Measurements from ENCODE around the gene PDRG1.
A peak's percentile ranks its signal among the peaks of the same experiment; 100 is the strongest.
"Not testable (repeated sequence)": the region's sequence is repeated elsewhere in the genome, so short reads cannot be mapped to it uniquely, and the experiment has no call there.

PDRG1 gene

DNA sequence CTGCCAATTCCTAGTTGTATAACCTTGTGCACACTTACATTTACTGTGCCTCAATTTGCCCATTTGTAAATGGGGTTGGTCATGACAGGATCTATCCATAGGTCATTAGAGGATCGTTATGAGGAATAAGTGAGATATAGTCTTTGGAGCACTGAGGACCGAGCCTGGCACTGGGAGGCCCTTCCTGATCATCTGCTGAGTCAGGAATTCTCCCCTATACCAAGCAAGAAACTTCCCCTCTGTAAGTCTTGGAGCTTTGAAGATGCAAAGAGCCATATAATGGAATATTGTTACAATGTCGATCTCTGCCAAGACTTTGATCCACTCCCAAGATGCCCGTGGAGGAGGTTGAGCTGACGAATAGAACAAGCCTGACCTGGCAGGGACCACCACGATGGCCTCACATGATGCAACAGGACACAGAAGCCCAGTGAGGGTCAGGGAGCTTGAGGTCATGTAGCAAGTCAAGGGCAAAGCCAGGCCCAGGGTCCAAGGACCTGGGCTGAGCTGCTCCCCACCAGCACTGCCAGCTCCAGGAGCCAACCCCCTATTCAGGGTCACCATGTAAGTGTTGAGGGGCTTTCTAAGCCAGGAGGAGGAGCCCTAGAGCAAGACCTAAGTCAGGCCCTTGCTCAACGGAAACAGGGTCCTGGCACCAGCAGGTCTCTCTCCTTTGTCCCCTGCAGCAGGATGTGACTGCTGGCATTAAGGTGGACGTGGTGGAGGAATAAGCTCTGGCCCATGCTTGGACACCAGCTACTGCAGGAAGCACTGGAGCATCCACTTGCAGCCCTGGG is 16.7 kb downstream of the PDRG1 start:
- POLR2A ChIA-PET (ENCODE audit: low non-redundant PET): no interaction called here
- TF ChIP-seq, protein P1, sequence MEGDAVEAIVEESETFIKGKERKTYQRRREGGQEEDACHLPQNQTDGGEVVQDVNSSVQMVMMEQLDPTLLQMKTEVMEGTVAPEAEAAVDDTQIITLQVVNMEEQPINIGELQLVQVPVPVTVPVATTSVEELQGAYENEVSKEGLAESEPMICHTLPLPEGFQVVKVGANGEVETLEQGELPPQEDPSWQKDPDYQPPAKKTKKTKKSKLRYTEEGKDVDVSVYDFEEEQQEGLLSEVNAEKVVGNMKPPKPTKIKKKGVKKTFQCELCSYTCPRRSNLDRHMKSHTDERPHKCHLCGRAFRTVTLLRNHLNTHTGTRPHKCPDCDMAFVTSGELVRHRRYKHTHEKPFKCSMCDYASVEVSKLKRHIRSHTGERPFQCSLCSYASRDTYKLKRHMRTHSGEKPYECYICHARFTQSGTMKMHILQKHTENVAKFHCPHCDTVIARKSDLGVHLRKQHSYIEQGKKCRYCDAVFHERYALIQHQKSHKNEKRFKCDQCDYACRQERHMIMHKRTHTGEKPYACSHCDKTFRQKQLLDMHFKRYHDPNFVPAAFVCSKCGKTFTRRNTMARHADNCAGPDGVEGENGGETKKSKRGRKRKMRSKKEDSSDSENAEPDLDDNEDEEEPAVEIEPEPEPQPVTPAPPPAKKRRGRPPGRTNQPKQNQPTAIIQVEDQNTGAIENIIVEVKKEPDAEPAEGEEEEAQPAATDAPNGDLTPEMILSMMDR (conservative IDR thresholded peaks at IDR 0.05; ENCODE audit: low read depth): no peak
- DNase-seq (ENCODE audit: low spot score): no peak
- CTCF ChIA-PET: interaction anchor here (0.5 to 1.6 kb wide), 2 partner anchors 82 to 301 kb away, joined by 3 to 5 read pairs; no protein-coding TSS in a partner anchor
- H3K27ac ChIP-seq: no peak overlapping the region

DNA sequence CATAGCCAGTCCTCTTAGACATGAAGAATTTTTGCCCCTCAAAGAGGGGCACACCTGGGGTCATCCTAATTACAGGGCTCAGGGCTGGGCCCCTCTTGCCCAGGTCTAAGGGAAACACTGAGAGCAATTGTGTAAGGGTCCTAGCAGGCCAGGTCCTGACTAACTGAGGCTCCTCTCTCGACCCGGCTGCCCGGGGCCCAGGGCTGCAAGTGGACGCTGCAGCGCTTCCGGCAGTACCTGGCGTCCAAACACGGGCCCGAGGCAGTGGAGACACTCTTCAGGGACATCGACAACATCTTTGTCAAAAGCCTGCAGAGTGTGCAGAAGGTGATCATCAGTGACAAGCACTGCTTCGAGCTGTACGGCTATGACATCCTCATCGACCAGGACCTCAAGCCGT is 17.4 kb downstream of the PDRG1 start:
- no peak overlapping the region for H3K27ac ChIP-seq
- POLR2A ChIA-PET (ENCODE audit: low non-redundant PET): no interaction called here
- CTCF ChIA-PET: interaction anchor here (1.8 kb wide), 1 partner anchor 82 kb away, joined by 7 read pairs; no protein-coding TSS in a partner anchor
- DNase-seq (ENCODE audit: low spot score): no peak
- TF ChIP-seq, protein P1 (conservative IDR thresholded peaks at IDR 0.05; ENCODE audit: low read depth): no peak

DNA sequence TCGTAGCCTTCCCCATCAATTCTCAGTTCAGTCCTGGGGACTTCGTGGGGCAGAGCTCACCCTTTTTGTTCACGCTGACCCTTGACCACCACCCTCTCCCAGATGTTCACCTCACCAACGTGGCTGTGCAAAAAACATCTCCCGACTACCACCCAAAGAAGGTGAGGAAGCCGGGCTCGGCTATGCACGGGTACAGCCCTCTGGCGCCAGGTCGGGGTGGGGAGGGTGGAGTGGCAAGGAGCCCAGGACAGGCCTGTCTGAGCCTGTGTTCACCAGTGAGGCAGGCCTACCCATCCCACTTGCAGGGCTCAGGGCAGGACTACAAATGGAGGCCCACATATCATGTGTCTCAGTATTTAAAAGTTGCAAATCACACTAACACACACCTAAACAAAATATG is 18.1 kb downstream of the PDRG1 start:
- POLR2A ChIA-PET (ENCODE audit: low non-redundant PET): no interaction called here
- no peak overlapping the region for H3K27ac ChIP-seq
- CTCF ChIA-PET: interaction anchor here (0.6 to 1.8 kb wide), 5 partner anchors 10 to 115 kb away, joined by 3 to 7 read pairs (median 4); no protein-coding TSS in a partner anchor
- peak; percentile 41 for DNase-seq (ENCODE audit: low spot score)
- TF ChIP-seq, protein P1 (conservative IDR thresholded peaks at IDR 0.05; ENCODE audit: low read depth): no peak

DNA sequence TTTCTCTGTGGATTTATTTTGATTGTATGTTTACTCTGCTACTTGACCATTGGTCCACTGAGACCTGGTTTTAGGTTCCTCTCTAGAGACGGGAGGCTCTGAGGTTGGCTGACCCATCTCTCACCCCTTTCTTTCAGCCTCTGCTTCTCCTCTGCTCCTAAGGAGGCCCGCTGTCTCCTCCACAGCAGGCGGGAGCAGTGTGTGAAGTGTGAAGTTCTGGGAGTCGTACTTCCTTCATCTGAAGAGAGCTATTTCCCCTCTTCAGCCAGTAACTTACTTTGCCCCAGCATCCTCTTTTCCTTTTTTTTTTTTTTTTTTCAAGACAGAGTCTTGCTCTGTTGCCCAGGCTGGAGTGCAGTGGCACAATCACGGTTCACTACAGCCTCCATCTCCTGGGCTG is 21.1 kb downstream of the PDRG1 start:
- ChIA-PET CTCF (interaction anchor here (0.6 kb wide), 1 partner anchor 108 kb away, joined by 3 read pairs; no protein-coding TSS in a partner anchor), POLR2A (ENCODE audit: low non-redundant PET) (no interaction called here)
- no peak for DNase-seq (ENCODE audit: low spot score)
- TF ChIP-seq, protein P1 (conservative IDR thresholded peaks at IDR 0.05; ENCODE audit: low read depth): no peak
- no peak overlapping the region for H3K27ac ChIP-seq

DNA sequence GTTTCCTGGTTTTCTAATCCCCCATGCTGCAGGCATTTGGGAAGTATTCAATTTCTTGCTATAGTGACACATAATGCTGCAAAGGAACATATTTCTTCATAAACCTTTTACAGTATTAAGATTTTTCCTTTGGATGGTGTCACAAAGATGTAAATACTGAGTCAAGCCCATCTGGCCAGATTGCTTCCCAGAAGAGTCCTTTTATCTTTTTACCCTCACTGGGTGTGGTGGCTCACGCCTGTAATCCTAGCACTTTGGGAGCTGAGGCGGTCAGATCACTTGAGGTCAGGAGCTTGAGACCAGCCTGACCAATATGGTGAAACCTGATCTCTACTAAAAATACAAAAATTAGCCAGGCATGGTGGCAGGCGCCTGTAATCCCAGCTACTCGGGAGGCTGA is 22.2 kb downstream of the PDRG1 start:
- CTCF ChIA-PET; H3K27ac ChIP-seq; POLR2A ChIA-PET (ENCODE audit: low non-redundant PET); DNase-seq (ENCODE audit: low spot score): not testable (repeated sequence)

DNA sequence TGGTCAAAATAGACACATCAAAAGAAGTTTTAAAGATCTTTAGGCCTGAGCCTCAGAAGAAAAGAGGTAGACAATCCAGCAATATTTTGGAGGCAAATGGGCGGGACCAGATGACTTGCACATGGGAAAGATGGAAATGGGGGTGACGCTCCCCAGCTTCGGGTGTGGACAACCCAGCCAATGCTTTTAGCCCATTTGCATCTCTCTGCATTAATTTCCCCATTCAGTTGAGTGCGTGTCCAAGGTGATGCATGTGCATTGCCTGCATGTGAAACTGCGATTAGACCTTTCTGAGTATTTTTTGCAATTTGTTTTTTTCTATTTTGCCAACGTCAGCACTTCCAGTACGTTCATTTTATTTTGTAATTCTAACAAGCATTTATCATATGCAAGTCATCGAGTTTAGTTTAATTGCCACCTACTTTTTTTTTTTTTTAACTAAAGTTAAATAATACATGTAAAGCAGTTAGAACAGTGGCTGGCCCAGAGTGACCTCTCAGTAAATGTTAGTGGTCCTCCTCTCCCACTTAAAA is 24.2 kb downstream of the PDRG1 start:
- H3K27ac ChIP-seq: no peak overlapping the region
- ChIA-PET POLR2A (ENCODE audit: low non-redundant PET) (no interaction called here), CTCF (interaction anchor here (0.5 kb wide), 1 partner anchor 45 kb away, joined by 4 read pairs; no protein-coding TSS in a partner anchor)
- TF ChIP-seq, protein P1 (conservative IDR thresholded peaks at IDR 0.05; ENCODE audit: low read depth): no peak
- DNase-seq (ENCODE audit: low spot score): no peak

DNA sequence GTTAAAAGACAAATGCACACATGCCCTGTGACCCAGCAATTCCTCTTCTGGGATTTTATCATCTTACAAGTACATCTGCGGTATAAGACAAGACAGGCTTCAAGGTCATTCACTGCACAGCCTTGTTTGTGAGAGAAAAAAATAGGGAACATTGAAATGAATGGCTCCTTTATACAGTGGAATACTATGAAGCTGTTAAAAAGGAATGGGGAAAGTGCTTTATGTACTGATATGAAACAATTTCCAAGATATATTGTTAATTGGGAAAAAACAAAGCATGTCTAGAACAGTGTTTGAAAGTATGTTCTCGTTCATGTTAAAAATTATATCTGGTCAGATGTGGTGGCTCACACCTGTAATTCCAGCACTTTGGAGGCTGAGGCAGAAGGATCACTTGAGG is 25.4 kb downstream of the PDRG1 start:
- TF ChIP-seq, protein P1 (conservative IDR thresholded peaks at IDR 0.05; ENCODE audit: low read depth): no peak
- POLR2A ChIA-PET (ENCODE audit: low non-redundant PET): no interaction called here
- no peak overlapping the region for H3K27ac ChIP-seq
- CTCF ChIA-PET: no interaction called here
- DNase-seq (ENCODE audit: low spot score): no peak
